ENCODE results near the gene CNTNAP2. TPM values are rescaled to one million over a fixed set of nuclear protein-coding genes. Genes with fewer than 3 reads are reported as not detected.
"Not testable (repeated sequence)": the region's sequence is repeated elsewhere in the genome, so short reads cannot be mapped to it uniquely, and the experiment has no call there.

Gene CNTNAP2
- total and polyA plus RNA-seq, 4 donors, result not detected

- Histone ChIP-seq H3K4me1 (ENCODE audit: control insufficient read depth in 1 of 2, insufficient read depth in 2 of 2, low read length in 2 of 2) (no peaks in the 10 kb centered on the region), H3K4me3 (ENCODE audit: low read length in 2 of 2) (no peak overlapping the region), H3K36me3 (ENCODE audit: control insufficient read depth in 1 of 2, insufficient read depth in 2 of 2, low read length in 1 of 2) (no peaks in the 10 kb centered on the region), H3K9me3 (ENCODE audit: control insufficient read depth, low read length) (no peaks in the 10 kb centered on the region), H3K27me3 (ENCODE audit: control insufficient read depth in 1 of 2, insufficient read depth in 2 of 2, low read length in 1 of 2) (no peaks in the 10 kb centered on the region), H3K27ac (ENCODE audit: low read depth in 1 of 2, low read length in 2 of 2) (no peak overlapping the region)
- DNase-seq (no peak), ATAC-seq (ENCODE audit: low FRiP score) (no peak)
- intact Hi-C loops (cut with DNase I), result no loop called here
Observed at GRCh38 chr7:148458263-148458662, 2341.7 kb downstream of the CNTNAP2 start.

GRCh38 chr7:148461392-148462179 lies 2345.0 kb downstream of the CNTNAP2 start:
- no peak overlapping the region for H3K27ac ChIP-seq (ENCODE audit: low read depth in 1 of 2, low read length in 2 of 2)
- no peaks in the 10 kb centered on the region for H3K27me3 ChIP-seq (ENCODE audit: control insufficient read depth in 1 of 2, insufficient read depth in 2 of 2, low read length in 1 of 2)
- intact Hi-C loops (cut with DNase I), result no loop called here
- ATAC-seq (ENCODE audit: low FRiP score), result no peak
- no peaks in the 10 kb centered on the region for H3K4me1 ChIP-seq (ENCODE audit: control insufficient read depth in 1 of 2, insufficient read depth in 2 of 2, low read length in 2 of 2)
- no peak overlapping the region for H3K4me3 ChIP-seq (ENCODE audit: low read length in 2 of 2)
- H3K9me3 ChIP-seq (ENCODE audit: control insufficient read depth, low read length), result no peaks in the 10 kb centered on the region
- no peak for DNase-seq
- no peaks in the 10 kb centered on the region for H3K36me3 ChIP-seq (ENCODE audit: control insufficient read depth in 1 of 2, insufficient read depth in 2 of 2, low read length in 1 of 2)
- WGBS, 2 donors, result 86 to 87% methylated on average over 4 of the region's 4 CpGs

GRCh38 chr7:148462774-148463173 lies 2346.2 kb downstream of the CNTNAP2 start:
- H3K4me3 ChIP-seq (ENCODE audit: low read length in 2 of 2); H3K36me3 ChIP-seq (ENCODE audit: control insufficient read depth in 1 of 2, insufficient read depth in 2 of 2, low read length in 1 of 2); H3K4me1 ChIP-seq (ENCODE audit: control insufficient read depth in 1 of 2, insufficient read depth in 2 of 2, low read length in 2 of 2); H3K27me3 ChIP-seq (ENCODE audit: control insufficient read depth in 1 of 2, insufficient read depth in 2 of 2, low read length in 1 of 2); ATAC-seq (ENCODE audit: low FRiP score); intact Hi-C loops (cut with DNase I); DNase-seq; H3K27ac ChIP-seq (ENCODE audit: low read depth in 1 of 2, low read length in 2 of 2); H3K9me3 ChIP-seq (ENCODE audit: control insufficient read depth, low read length): not testable (repeated sequence)
- WGBS, 2 donors, result 86 to 92% methylated on average over 9 of the region's 9 CpGs

GRCh38 chr7:148463210-148463609 lies 2346.6 kb downstream of the CNTNAP2 start:
- no peaks in the 10 kb centered on the region for H3K9me3 ChIP-seq (ENCODE audit: control insufficient read depth, low read length)
- no peaks in the 10 kb centered on the region for H3K27me3 ChIP-seq (ENCODE audit: control insufficient read depth in 1 of 2, insufficient read depth in 2 of 2, low read length in 1 of 2)
- H3K27ac ChIP-seq (ENCODE audit: low read depth in 1 of 2, low read length in 2 of 2), result no peak overlapping the region
- ATAC-seq (ENCODE audit: low FRiP score), result no peak
- 93% methylated on average over 4 of the region's 4 CpGs for WGBS, 2 donors
- no peaks in the 10 kb centered on the region for H3K4me1 ChIP-seq (ENCODE audit: control insufficient read depth in 1 of 2, insufficient read depth in 2 of 2, low read length in 2 of 2)
- H3K4me3 ChIP-seq (ENCODE audit: low read length in 2 of 2), result no peak overlapping the region
- no peaks in the 10 kb centered on the region for H3K36me3 ChIP-seq (ENCODE audit: control insufficient read depth in 1 of 2, insufficient read depth in 2 of 2, low read length in 1 of 2)
- DNase-seq, result no peak
- intact Hi-C loops (cut with DNase I), result no loop called here

GRCh38 chr7:148464947-148465346 lies 2348.3 kb downstream of the CNTNAP2 start:
- H3K4me3 ChIP-seq (ENCODE audit: low read length in 2 of 2), result no peak overlapping the region
- no peaks in the 10 kb centered on the region for H3K27me3 ChIP-seq (ENCODE audit: control insufficient read depth in 1 of 2, insufficient read depth in 2 of 2, low read length in 1 of 2)
- no peaks in the 10 kb centered on the region for H3K4me1 ChIP-seq (ENCODE audit: control insufficient read depth in 1 of 2, insufficient read depth in 2 of 2, low read length in 2 of 2)
- H3K36me3 ChIP-seq (ENCODE audit: control insufficient read depth in 1 of 2, insufficient read depth in 2 of 2, low read length in 1 of 2), result no peaks in the 10 kb centered on the region
- 72 to 81% methylated on average over 7 of the region's 7 CpGs for WGBS, 2 donors
- intact Hi-C loops (cut with DNase I), result no loop called here
- ATAC-seq (ENCODE audit: low FRiP score) (no peak), DNase-seq (no peak)
- H3K9me3 ChIP-seq (ENCODE audit: control insufficient read depth, low read length), result no peaks in the 10 kb centered on the region
- H3K27ac ChIP-seq (ENCODE audit: low read depth in 1 of 2, low read length in 2 of 2), result no peak overlapping the region

GRCh38 chr7:148465441-148465840 lies 2348.8 kb downstream of the CNTNAP2 start:
- H3K36me3 ChIP-seq (ENCODE audit: control insufficient read depth in 1 of 2, insufficient read depth in 2 of 2, low read length in 1 of 2); H3K9me3 ChIP-seq (ENCODE audit: control insufficient read depth, low read length); ATAC-seq (ENCODE audit: low FRiP score); DNase-seq; intact Hi-C loops (cut with DNase I); H3K4me1 ChIP-seq (ENCODE audit: control insufficient read depth in 1 of 2, insufficient read depth in 2 of 2, low read length in 2 of 2); H3K27me3 ChIP-seq (ENCODE audit: control insufficient read depth in 1 of 2, insufficient read depth in 2 of 2, low read length in 1 of 2); H3K4me3 ChIP-seq (ENCODE audit: low read length in 2 of 2); H3K27ac ChIP-seq (ENCODE audit: low read depth in 1 of 2, low read length in 2 of 2): not testable (repeated sequence)
- 92 to 95% methylated on average over 15 of the region's 15 CpGs for WGBS, 2 donors

- WGBS, 2 donors, result 86 to 92% methylated on average over 3 of the region's 3 CpGs
- Histone ChIP-seq H3K27me3 (ENCODE audit: control insufficient read depth in 1 of 2, insufficient read depth in 2 of 2, low read length in 1 of 2) (no peaks in the 10 kb centered on the region), H3K9me3 (ENCODE audit: control insufficient read depth, low read length) (peaks cover 1% of the 10 kb centered on the region), H3K27ac (ENCODE audit: low read depth in 1 of 2, low read length in 2 of 2) (no peak overlapping the region), H3K4me1 (ENCODE audit: control insufficient read depth in 1 of 2, insufficient read depth in 2 of 2, low read length in 2 of 2) (no peaks in the 10 kb centered on the region), H3K4me3 (ENCODE audit: low read length in 2 of 2) (no peak overlapping the region), H3K36me3 (ENCODE audit: control insufficient read depth in 1 of 2, insufficient read depth in 2 of 2, low read length in 1 of 2) (no peaks in the 10 kb centered on the region)
- DNase-seq (no peak), ATAC-seq (ENCODE audit: low FRiP score) (no peak)
- intact Hi-C loops (cut with DNase I), result no loop called here
Observed at GRCh38 chr7:148466120-148466519, 2349.5 kb downstream of the CNTNAP2 start.

- H3K36me3 ChIP-seq (ENCODE audit: control insufficient read depth in 1 of 2, insufficient read depth in 2 of 2, low read length in 1 of 2), result no peaks in the 10 kb centered on the region
- DNase-seq (no peak), ATAC-seq (ENCODE audit: low FRiP score) (no peak)
- H3K9me3 ChIP-seq (ENCODE audit: control insufficient read depth, low read length), result peaks cover 1% of the 10 kb centered on the region
- no peaks in the 10 kb centered on the region for H3K4me1 ChIP-seq (ENCODE audit: control insufficient read depth in 1 of 2, insufficient read depth in 2 of 2, low read length in 2 of 2)
- no peak overlapping the region for H3K4me3 ChIP-seq (ENCODE audit: low read length in 2 of 2)
- 90 to 91% methylated on average over 7 of the region's 7 CpGs for WGBS, 2 donors
- H3K27me3 ChIP-seq (ENCODE audit: control insufficient read depth in 1 of 2, insufficient read depth in 2 of 2, low read length in 1 of 2), result peaks cover 0 to 2% of the 10 kb centered on the region in 2 donors
- intact Hi-C loops (cut with DNase I), result no loop called here
- no peak overlapping the region for H3K27ac ChIP-seq (ENCODE audit: low read depth in 1 of 2, low read length in 2 of 2)
Observed at GRCh38 chr7:148468700-148469098, 2352.1 kb downstream of the CNTNAP2 start.

Data from aorta (tissue), 5 donors.